Mesodermal cell (in vitro differentiated cells): ENCODE data around the gene ABHD4. TPM values are rescaled to one million over a fixed set of nuclear protein-coding genes. Genes with fewer than 3 reads are reported as not detected.
A peak's percentile ranks its signal among the peaks of the same experiment; 100 is the strongest.
"Not testable (repeated sequence)": the region's sequence is repeated elsewhere in the genome, so short reads cannot be mapped to it uniquely, and the experiment has no call there.

Experiments
- H3K27ac ChIP-seq: 2 replicates; pipeline ENCODE4 v1.7.0; 2013; ENCODE audit warnings: mild to moderate bottlenecking, low read depth, low read length, moderate library complexity; ENCODE audit not compliant: severe bottlenecking
- H3K36me3 ChIP-seq: 2 replicates; pipeline ENCODE4 v1.7.1; 2013; ENCODE audit warnings: mild to moderate bottlenecking, low read length, moderate library complexity; ENCODE audit not compliant: control insufficient read depth, insufficient read depth
- H3K4me1 ChIP-seq: one replicate; pipeline ENCODE4 v1.7.1; 2013; ENCODE audit warnings: mild to moderate bottlenecking, low read length; ENCODE audit not compliant: insufficient read depth, control insufficient read depth, poor library complexity, severe bottlenecking
- H3K4me3 ChIP-seq: 2 replicates; pipeline ENCODE4 v1.7.0; 2013; ENCODE audit warnings: low read length, control low read depth, mild to moderate bottlenecking; ENCODE audit not compliant: insufficient read depth, poor library complexity, severe bottlenecking; ENCODE audit errors: extremely low read depth
- H3K9me3 ChIP-seq: 2 replicates; pipeline ENCODE4 v1.7.1; 2013; ENCODE audit warnings: mild to moderate bottlenecking, low read length, moderate library complexity; ENCODE audit not compliant: control insufficient read depth
- WGBS, 2 experiments: methylation state at CpG; one replicate each; pipeline ENCODE4 v1.1.5; 2013; ENCODE audit warnings: missing lambda C conversion rate in 2 of 2; ENCODE audit not compliant: insufficient coverage in 2 of 2; 5-methylcytosine and 5-hydroxymethylcytosine counted together
- polyA plus RNA-seq, 2 experiments: library from polyadenylated mRNA; stranded (reverse); fragments of 50-300 nt; gene quantifications; one replicate each; pipeline ENCODE4 v1.2.3, GENCODE V29; 2013

ABHD4 gene
- polyA plus RNA-seq (2013, experiment 1 of 2): 22.8 TPM
- polyA plus RNA-seq (2013, experiment 2 of 2): 20.2 TPM

GRCh38 chr14:22598099-22598895, at the start of gene ABHD4:
ABHD4 (plus strand) TSS chr14:22598300; CDS start chr14:22598307, 7 bp downstream.
- WGBS, 2 experiments: 0 to 2% methylated on average over 32 to 37 of the region's 49 CpGs
- H3K27ac ChIP-seq: peak within 1 kb of the TSS; percentile 78

GRCh38 chr14:22549324-22549962, 48.7 kb upstream of the ABHD4 start:
- 78 to 80% methylated on average over 6 of the region's 6 CpGs for WGBS, 2 experiments
- H3K27ac ChIP-seq: peak overlapping the region; percentile 33
- H3K4me3 ChIP-seq: no peak overlapping the region
- H3K36me3 ChIP-seq: no peaks in the 10 kb centered on the region
- peaks cover 52% of the 10 kb centered on the region for H3K4me1 ChIP-seq
- no peaks in the 10 kb centered on the region for H3K9me3 ChIP-seq

More at GRCh38 chr14:22598099-22598895, at the start of gene ABHD4:
- Histone ChIP-seq H3K9me3 (no peaks in the 10 kb centered on the region), H3K4me1 (peaks cover 15% of the 10 kb centered on the region), H3K36me3 (peaks cover 20% of the 10 kb centered on the region), H3K4me3 (peak within 1 kb of the TSS; percentile 89)

- no peak overlapping the region for H3K4me3 ChIP-seq
- no peaks in the 10 kb centered on the region for H3K9me3 ChIP-seq
- peaks cover 47% of the 10 kb centered on the region for H3K4me1 ChIP-seq
- 69 to 71% methylated on average over 8 to 9 of the region's 11 CpGs for WGBS, 2 experiments
- H3K36me3 ChIP-seq: no peaks in the 10 kb centered on the region
- peak overlapping the region; percentile 37 for H3K27ac ChIP-seq
These were observed 48.0 kb upstream of the ABHD4 start for GRCh38 chr14:22549981-22550673.

GRCh38 chr14:22551605-22551997, 46.5 kb upstream of the ABHD4 start:
- WGBS, 2 experiments: 86 to 87% methylated on average over 3 to 4 of the region's 5 CpGs

GRCh38 chr14:22552001-22552826, 45.9 kb upstream of the ABHD4 start:
- no peaks in the 10 kb centered on the region for H3K36me3 ChIP-seq
- H3K4me3 ChIP-seq: no peak overlapping the region
- H3K27ac ChIP-seq: no peak overlapping the region
- WGBS, 2 experiments: 89 to 91% methylated on average over 10 to 11 of the region's 13 CpGs
- no peaks in the 10 kb centered on the region for H3K9me3 ChIP-seq
- peaks cover 41% of the 10 kb centered on the region for H3K4me1 ChIP-seq

More at GRCh38 chr14:22551605-22551997, 46.5 kb upstream of the ABHD4 start:
- no peak overlapping the region for H3K27ac ChIP-seq
- no peaks in the 10 kb centered on the region for H3K36me3 ChIP-seq
- no peaks in the 10 kb centered on the region for H3K9me3 ChIP-seq
- H3K4me1 ChIP-seq: peaks cover 44% of the 10 kb centered on the region
- H3K4me3 ChIP-seq: no peak overlapping the region

GRCh38 chr14:22552827-22553076, 45.3 kb upstream of the ABHD4 start:
- Histone ChIP-seq H3K4me1 (peaks cover 41% of the 10 kb centered on the region), H3K9me3 (no peaks in the 10 kb centered on the region), H3K27ac (no peak overlapping the region), H3K4me3 (no peak overlapping the region), H3K36me3 (no peaks in the 10 kb centered on the region)
- no CpG with 5 or more reads among the region's 2 CpGs for WGBS, 2 experiments

GRCh38 chr14:22553445-22553844, 44.7 kb upstream of the ABHD4 start:
- Histone ChIP-seq H3K27ac (no peak overlapping the region), H3K4me3 (no peak overlapping the region), H3K36me3 (no peaks in the 10 kb centered on the region), H3K4me1 (peaks cover 46% of the 10 kb centered on the region), H3K9me3 (no peaks in the 10 kb centered on the region)
- WGBS, 2 experiments: 88 to 91% methylated on average over 2 to 4 of the region's 5 CpGs

- not testable (repeated sequence) for H3K9me3 ChIP-seq
These were observed 44.1 kb upstream of the ABHD4 start for GRCh38 chr14:22553861-22554497.

GRCh38 chr14:22554498-22555383, 43.4 kb upstream of the ABHD4 start:
- H3K9me3 ChIP-seq: no peaks in the 10 kb centered on the region
- no peaks in the 10 kb centered on the region for H3K36me3 ChIP-seq
- 89 to 98% methylated on average over 9 to 13 of the region's 15 CpGs for WGBS, 2 experiments
- peaks cover 48% of the 10 kb centered on the region for H3K4me1 ChIP-seq
- no peak overlapping the region for H3K4me3 ChIP-seq
- no peak overlapping the region for H3K27ac ChIP-seq

More at GRCh38 chr14:22553861-22554497, 44.1 kb upstream of the ABHD4 start:
- not testable (repeated sequence) for H3K4me3 ChIP-seq, H3K27ac ChIP-seq, H3K36me3 ChIP-seq
- H3K4me1 ChIP-seq: peaks cover 50% of the 10 kb centered on the region
- 78 to 100% methylated on average over 4 to 7 of the region's 14 CpGs for WGBS, 2 experiments
